Lower leg skin (tissue), 3 donors: ENCODE results near the gene CREBBP.

ENCODE experiments used
- POLR2A ChIP-seq, 2 donors: fragments of 450-650 bp; IDR thresholded peaks; one replicate each; pipeline ENCODE4 v1.6.1; 2016 to 2017; ENCODE audit warnings: antibody characterized with exemption in 2 of 2, mild to moderate bottlenecking in 1 of 2, moderate library complexity in 1 of 2
- TF ChIP-seq, protein P1 (sequence below), 3 donors: fragments of 450-650 bp; IDR thresholded peaks; one replicate each; pipeline ENCODE4 v1.5.1; 2016; ENCODE audit warnings: antibody characterized with exemption in 3 of 3, mild to moderate bottlenecking in 3 of 3, moderate library complexity in 2 of 3

DNA sequence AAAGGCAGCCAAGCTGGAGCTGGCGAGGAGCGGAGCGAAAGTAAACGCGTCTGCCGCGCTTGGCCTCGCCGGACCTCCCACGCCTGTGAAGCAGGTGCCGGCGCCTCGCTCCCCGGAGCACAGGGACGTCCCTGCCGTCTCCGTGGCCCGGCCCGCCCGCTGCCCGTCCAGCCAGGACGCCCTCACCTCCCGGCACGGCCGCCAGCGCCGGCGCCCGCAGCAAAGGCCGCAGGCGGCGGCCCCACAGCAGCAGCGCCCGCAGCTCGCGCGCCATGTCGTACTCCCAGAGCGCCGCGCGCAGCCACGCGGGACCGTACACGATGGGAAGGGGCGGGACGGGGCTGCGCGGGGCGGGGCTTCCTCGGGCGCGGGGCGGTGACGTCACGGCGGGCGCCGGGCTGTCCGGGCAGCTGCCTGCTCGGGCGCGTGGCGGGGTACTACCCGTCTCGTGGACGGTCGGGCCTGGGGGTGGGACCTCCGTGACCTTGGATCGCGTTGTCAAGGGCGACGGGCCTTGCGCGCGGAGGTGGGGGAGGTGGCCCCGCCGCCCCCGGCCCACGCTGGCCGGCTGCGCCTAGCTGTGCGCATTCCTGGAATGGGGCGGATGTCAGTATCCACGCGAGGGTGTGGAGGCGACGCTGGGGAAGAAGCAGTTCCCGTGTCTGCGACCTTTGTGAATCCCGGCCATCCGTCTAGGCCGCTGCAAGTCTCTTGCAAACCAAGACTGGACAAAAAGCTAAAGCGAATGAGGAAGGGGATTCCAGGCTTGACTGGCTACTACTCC is 163.1 kb downstream of the CREBBP start, which contains the start of gene TRAP1:
- peak in 1 of 2 donors; percentile 40 for TF ChIP-seq POLR2A (IDR thresholded peaks at IDR 0.05)
- TF ChIP-seq, protein P1, sequence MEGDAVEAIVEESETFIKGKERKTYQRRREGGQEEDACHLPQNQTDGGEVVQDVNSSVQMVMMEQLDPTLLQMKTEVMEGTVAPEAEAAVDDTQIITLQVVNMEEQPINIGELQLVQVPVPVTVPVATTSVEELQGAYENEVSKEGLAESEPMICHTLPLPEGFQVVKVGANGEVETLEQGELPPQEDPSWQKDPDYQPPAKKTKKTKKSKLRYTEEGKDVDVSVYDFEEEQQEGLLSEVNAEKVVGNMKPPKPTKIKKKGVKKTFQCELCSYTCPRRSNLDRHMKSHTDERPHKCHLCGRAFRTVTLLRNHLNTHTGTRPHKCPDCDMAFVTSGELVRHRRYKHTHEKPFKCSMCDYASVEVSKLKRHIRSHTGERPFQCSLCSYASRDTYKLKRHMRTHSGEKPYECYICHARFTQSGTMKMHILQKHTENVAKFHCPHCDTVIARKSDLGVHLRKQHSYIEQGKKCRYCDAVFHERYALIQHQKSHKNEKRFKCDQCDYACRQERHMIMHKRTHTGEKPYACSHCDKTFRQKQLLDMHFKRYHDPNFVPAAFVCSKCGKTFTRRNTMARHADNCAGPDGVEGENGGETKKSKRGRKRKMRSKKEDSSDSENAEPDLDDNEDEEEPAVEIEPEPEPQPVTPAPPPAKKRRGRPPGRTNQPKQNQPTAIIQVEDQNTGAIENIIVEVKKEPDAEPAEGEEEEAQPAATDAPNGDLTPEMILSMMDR (IDR thresholded peaks at IDR 0.05) = no peak
